GM19438 (cell line): ENCODE results near the gene CAMK2D.
A peak's percentile ranks its signal among the peaks of the same experiment; 100 is the strongest.
"Not testable (repeated sequence)": the region's sequence is repeated elsewhere in the genome, so short reads cannot be mapped to it uniquely, and the experiment has no call there.

Source experiments
- ATAC-seq: cut with Tn5 transposase; IDR thresholded peaks from one replicate; pipeline ENCODE4 v1.9.1; 2021; ENCODE audit warnings: low read depth; ENCODE audit not compliant: unreplicated experiment

The CAMK2D gene

GRCh38 chr4:113763923-113764322 lies 2.4 kb upstream of the CAMK2D start:
- not testable (repeated sequence) for ATAC-seq

- no peak for ATAC-seq
These were observed 1.4 kb upstream of the CAMK2D start for GRCh38 chr4:113763029-113763285.

- peak; percentile 61 for ATAC-seq
These were observed 869 bp upstream of the CAMK2D start for GRCh38 chr4:113762186-113763028.

GRCh38 chr4:113760795-113761619 lies 531 bp downstream of the CAMK2D start:
- ATAC-seq = peak; percentile 30

GRCh38 chr4:113760094-113760794 lies 1.3 kb downstream of the CAMK2D start:
- ATAC-seq = no peak

- ATAC-seq = no peak
These were observed 1.8 kb downstream of the CAMK2D start for GRCh38 chr4:113759696-113760093.

- no peak for ATAC-seq
These were observed 3.2 kb downstream of the CAMK2D start for GRCh38 chr4:113758372-113758771.

- ATAC-seq = no peak
These were observed 4.1 kb downstream of the CAMK2D start for GRCh38 chr4:113757486-113757885.

GRCh38 chr4:113756005-113756410 lies 5.5 kb downstream of the CAMK2D start:
- no peak for ATAC-seq

- ATAC-seq = no peak
These were observed 10.8 kb downstream of the CAMK2D start for GRCh38 chr4:113750734-113751133.

GRCh38 chr4:113750296-113750695 lies 11.2 kb downstream of the CAMK2D start:
- no peak for ATAC-seq

- no peak for ATAC-seq
These were observed 12.4 kb downstream of the CAMK2D start for GRCh38 chr4:113749178-113749577.

- ATAC-seq = no peak
These were observed 13.6 kb downstream of the CAMK2D start for GRCh38 chr4:113747949-113748348.

- ATAC-seq = no peak
These were observed 15.8 kb downstream of the CAMK2D start for GRCh38 chr4:113745711-113746110.

GRCh38 chr4:113744667-113745240 lies 16.8 kb downstream of the CAMK2D start:
- ATAC-seq = no peak

GRCh38 chr4:113743690-113744089 lies 17.8 kb downstream of the CAMK2D start:
- no peak for ATAC-seq

GRCh38 chr4:113742643-113743042 lies 18.9 kb downstream of the CAMK2D start:
- ATAC-seq = no peak

GRCh38 chr4:113741956-113742355 lies 19.6 kb downstream of the CAMK2D start:
- no peak for ATAC-seq

GRCh38 chr4:113740857-113741379 lies 20.6 kb downstream of the CAMK2D start:
- no peak for ATAC-seq

GRCh38 chr4:113739197-113739596 lies 22.3 kb downstream of the CAMK2D start:
- no peak for ATAC-seq

GRCh38 chr4:113738251-113738650 lies 23.3 kb downstream of the CAMK2D start:
- no peak for ATAC-seq
